ENCODE data around the gene EPHA6.
A peak's percentile ranks its signal among the peaks of the same experiment; 100 is the strongest.

The EPHA6 gene

GRCh38 chr3:97765336-97765735, 950.9 kb downstream of the EPHA6 start:
- TF ChIP-seq, protein P1, sequence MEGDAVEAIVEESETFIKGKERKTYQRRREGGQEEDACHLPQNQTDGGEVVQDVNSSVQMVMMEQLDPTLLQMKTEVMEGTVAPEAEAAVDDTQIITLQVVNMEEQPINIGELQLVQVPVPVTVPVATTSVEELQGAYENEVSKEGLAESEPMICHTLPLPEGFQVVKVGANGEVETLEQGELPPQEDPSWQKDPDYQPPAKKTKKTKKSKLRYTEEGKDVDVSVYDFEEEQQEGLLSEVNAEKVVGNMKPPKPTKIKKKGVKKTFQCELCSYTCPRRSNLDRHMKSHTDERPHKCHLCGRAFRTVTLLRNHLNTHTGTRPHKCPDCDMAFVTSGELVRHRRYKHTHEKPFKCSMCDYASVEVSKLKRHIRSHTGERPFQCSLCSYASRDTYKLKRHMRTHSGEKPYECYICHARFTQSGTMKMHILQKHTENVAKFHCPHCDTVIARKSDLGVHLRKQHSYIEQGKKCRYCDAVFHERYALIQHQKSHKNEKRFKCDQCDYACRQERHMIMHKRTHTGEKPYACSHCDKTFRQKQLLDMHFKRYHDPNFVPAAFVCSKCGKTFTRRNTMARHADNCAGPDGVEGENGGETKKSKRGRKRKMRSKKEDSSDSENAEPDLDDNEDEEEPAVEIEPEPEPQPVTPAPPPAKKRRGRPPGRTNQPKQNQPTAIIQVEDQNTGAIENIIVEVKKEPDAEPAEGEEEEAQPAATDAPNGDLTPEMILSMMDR (IDR thresholded peaks at IDR 0.05; ENCODE audit: low read depth, low read length): no peak
- H3K4me3 ChIP-seq (ENCODE audit: low read depth, low read length): peak overlapping the region; percentile 93

- H3K4me3 ChIP-seq (ENCODE audit: low read depth, low read length): no peak overlapping the region
- TF ChIP-seq, protein P1 (IDR thresholded peaks at IDR 0.05; ENCODE audit: low read depth, low read length): no peak
Observed at GRCh38 chr3:97772926-97773325, 958.5 kb downstream of the EPHA6 start.

GRCh38 chr3:97778152-97778551, 963.8 kb downstream of the EPHA6 start:
- TF ChIP-seq, protein P1 (IDR thresholded peaks at IDR 0.05; ENCODE audit: low read depth, low read length): no peak

GRCh38 chr3:97793420-97794019, 979.1 kb downstream of the EPHA6 start:
- no peak overlapping the region for H3K4me3 ChIP-seq (ENCODE audit: low read depth, low read length)
- TF ChIP-seq, protein P1 (IDR thresholded peaks at IDR 0.05; ENCODE audit: low read depth, low read length): peak; percentile 47; the same call in 1 of the 2 replicates

More at GRCh38 chr3:97778152-97778551, 963.8 kb downstream of the EPHA6 start:
- no peak overlapping the region for H3K4me3 ChIP-seq (ENCODE audit: low read depth, low read length)

DNA sequence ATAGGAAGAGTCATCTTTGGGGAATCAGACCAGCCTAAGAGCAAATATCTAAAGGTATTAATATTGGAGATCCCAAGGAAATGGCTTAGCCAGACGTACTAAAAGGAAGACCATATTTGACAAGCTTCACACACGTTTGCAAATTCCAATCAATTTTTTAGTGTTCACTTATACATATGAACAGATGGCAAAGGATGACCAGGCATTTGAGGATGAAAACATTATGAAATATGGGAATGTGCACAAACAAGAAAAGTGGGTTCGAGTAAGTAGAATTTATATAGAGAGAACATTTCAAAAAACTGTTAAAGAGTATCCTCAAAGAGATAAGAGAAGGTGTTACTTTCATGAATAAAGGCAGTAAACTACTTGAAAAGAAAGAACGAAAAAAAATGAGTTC, 981.6 kb downstream of the EPHA6 start:
- no peak overlapping the region for H3K4me3 ChIP-seq (ENCODE audit: low read depth, low read length)
- TF ChIP-seq, protein P1 (IDR thresholded peaks at IDR 0.05; ENCODE audit: low read depth, low read length): no peak
